Sigmoid colon (tissue), 7 donors: ENCODE measurements around the gene HIVEP2. TPM values are rescaled to one million over a fixed set of nuclear protein-coding genes. Genes with fewer than 3 reads are reported as not detected.
"Not testable (repeated sequence)": the region's sequence is repeated elsewhere in the genome, so short reads cannot be mapped to it uniquely, and the experiment has no call there.

Experiments used
- DNase-seq: peaks from one replicate; pipeline ENCODE4 v3.0.0-alpha.2; 2019
- H3K27ac ChIP-seq, 4 donors: fragments of 200-600 bp; sonication (generic); one replicate each; pipeline ENCODE4 v1.5.1; 2016 to 2019; ENCODE audit warnings: mild to moderate bottlenecking in 1 of 4
- H3K27me3 ChIP-seq, 3 donors: fragments of 200-600 bp; sonication (generic); one replicate each; pipeline ENCODE4 v1.5.1; 2019; ENCODE audit warnings: mild to moderate bottlenecking in 1 of 3
- H3K36me3 ChIP-seq, 4 donors: fragments of 200-600 bp; sonication (generic); one replicate each; pipeline ENCODE4 v1.5.1; 2016 to 2019
- H3K4me1 ChIP-seq, 4 donors: fragments of 200-600 bp; sonication (generic); one replicate each; pipeline ENCODE4 v1.5.1; 2017 to 2019
- H3K4me3 ChIP-seq, 4 donors: fragments of 200-600 bp; sonication (generic); one replicate each; pipeline ENCODE4 v1.5.1; 2017 to 2019; ENCODE audit warnings: mild to moderate bottlenecking in 2 of 4, moderate library complexity in 1 of 4
- H3K9me3 ChIP-seq, 4 donors: fragments of 200-600 bp in 3 of 4; sonication (generic) in 3 of 4; one replicate each; pipeline versions ENCODE4 v1.5.1 to v1.6.1; 2013 to 2019
- CTCF ChIP-seq, 4 experiments: fragments of 450-650 bp in 3 of 4; fragments of 200-600 bp in 1 of 4; IDR thresholded peaks; one replicate each; pipeline ENCODE4 v1.5.1; 2016 to 2019; ENCODE audit warnings: antibody characterized with exemption in 4 of 4, mild to moderate bottlenecking in 3 of 4, moderate library complexity in 2 of 4
- EP300 ChIP-seq, 4 donors: sonication (generic); formaldehyde crosslinking; IDR thresholded peaks; one replicate each; pipeline ENCODE4 v1.6.1; 2017; ENCODE audit warnings: antibody characterized with exemption in 4 of 4
- POLR2A ChIP-seq, 2 donors: fragments of 450-650 bp; IDR thresholded peaks; one replicate each; pipeline ENCODE4 v1.6.1; 2016; ENCODE audit warnings: antibody characterized with exemption in 2 of 2, mild to moderate bottlenecking in 2 of 2, moderate library complexity in 2 of 2
- POLR2AphosphoS5 ChIP-seq, 4 donors: sonication (generic); formaldehyde crosslinking; IDR thresholded peaks; one replicate each; pipeline ENCODE4 v1.6.1; 2017; ENCODE audit warnings: antibody characterized with exemption in 4 of 4
- WGBS, 2 donors: extraction: QIAGEN DNeasy Blood & Tissue Kit; methylation state at CpG; one replicate each; pipeline ENCODE4 v1.1.7; 2013; 5-methylcytosine and 5-hydroxymethylcytosine counted together
- intact Hi-C: fragments of 100-400 bp; cut with DNase I; formaldehyde crosslinking; loops from one replicate; pipeline ENCODE4 v1.15.1; 2023
- polyA plus RNA-seq, 3 donors: library from polyadenylated mRNA; stranded (reverse); fragments of 200-250 nt; gene quantifications; one replicate each; pipeline ENCODE4 v1.2.3, GENCODE V29; 2013
- total RNA-seq, 4 donors: library from RNA; depleted of rRNA; stranded (reverse); fragments of >200 nt; gene quantifications; one replicate each; pipeline ENCODE4 v1.1.0, GENCODE V29; 2016
- donor health status: healthy with polysubstance abuse.
- donor health status: Bipolar disorder and iron deficiency.
- donor health status: healthy.

The HIVEP2 gene
- total and polyA plus RNA-seq, 7 donors = 1.8 to 21.7 (median 11.5) TPM

- intact Hi-C loops = no loop called here
Measured at GRCh38 chr6:142984386-142984785, 39.4 kb upstream of the HIVEP2 start.

GRCh38 chr6:142975365-142975764 is 30.4 kb upstream of the HIVEP2 start:
- H3K36me3 ChIP-seq = no peaks in the 10 kb centered on the region
- no peak overlapping the region for H3K4me3 ChIP-seq
- H3K9me3 ChIP-seq = no peaks in the 10 kb centered on the region
- H3K4me1 ChIP-seq = no peaks in the 10 kb centered on the region
- TF ChIP-seq POLR2AphosphoS5 (IDR thresholded peaks at IDR 0.05) (no peak), CTCF (IDR thresholded peaks at IDR 0.05) (no peak), EP300 (IDR thresholded peaks at IDR 0.05) (no peak), POLR2A (IDR thresholded peaks at IDR 0.05) (no peak)
- H3K27me3 ChIP-seq = no peaks in the 10 kb centered on the region
- H3K27ac ChIP-seq = no peak overlapping the region
- WGBS, 2 donors = 90 to 93% methylated on average over 3 of the region's 3 CpGs
- intact Hi-C loops = no loop called here
- DNase-seq = no peak

More at GRCh38 chr6:142984386-142984785, 39.4 kb upstream of the HIVEP2 start:
- H3K27me3 ChIP-seq = no peaks in the 10 kb centered on the region
- no peaks in the 10 kb centered on the region for H3K9me3 ChIP-seq
- TF ChIP-seq POLR2AphosphoS5 (IDR thresholded peaks at IDR 0.05) = no peak
- no peak for TF ChIP-seq EP300 (IDR thresholded peaks at IDR 0.05)
- no peak for TF ChIP-seq POLR2A (IDR thresholded peaks at IDR 0.05)
- TF ChIP-seq CTCF (IDR thresholded peaks at IDR 0.05) = no peak
- H3K4me3 ChIP-seq = no peak overlapping the region
- H3K36me3 ChIP-seq = no peaks in the 10 kb centered on the region
- no peaks in the 10 kb centered on the region for H3K4me1 ChIP-seq
- H3K27ac ChIP-seq = no peak overlapping the region
- 89 to 95% methylated on average over 3 of the region's 3 CpGs for WGBS, 2 donors
- no peak for DNase-seq

- intact Hi-C loops, H3K27me3 ChIP-seq, H3K36me3 ChIP-seq, DNase-seq, H3K9me3 ChIP-seq, H3K4me3 ChIP-seq, H3K4me1 ChIP-seq, H3K27ac ChIP-seq: not testable (repeated sequence)
- 86 to 95% methylated on average over 3 of the region's 3 CpGs for WGBS, 2 donors
Measured at GRCh38 chr6:142970941-142971340, 26.0 kb upstream of the HIVEP2 start.

GRCh38 chr6:142968601-142969000 is 23.6 kb upstream of the HIVEP2 start:
- H3K27ac ChIP-seq = no peak overlapping the region
- H3K4me3 ChIP-seq = no peak overlapping the region
- no peak for DNase-seq
- H3K9me3 ChIP-seq = no peaks in the 10 kb centered on the region
- no peaks in the 10 kb centered on the region for H3K36me3 ChIP-seq
- TF ChIP-seq CTCF (IDR thresholded peaks at IDR 0.05) (no peak), POLR2AphosphoS5 (IDR thresholded peaks at IDR 0.05) (no peak), EP300 (IDR thresholded peaks at IDR 0.05) (no peak), POLR2A (IDR thresholded peaks at IDR 0.05) (no peak)
- H3K27me3 ChIP-seq = no peaks in the 10 kb centered on the region
- intact Hi-C loops = no loop called here
- no peaks in the 10 kb centered on the region for H3K4me1 ChIP-seq

- TF ChIP-seq EP300 (IDR thresholded peaks at IDR 0.05) (no peak), POLR2AphosphoS5 (IDR thresholded peaks at IDR 0.05) (no peak), POLR2A (IDR thresholded peaks at IDR 0.05) (no peak)
- Histone ChIP-seq H3K27ac (no peak overlapping the region), H3K36me3 (no peaks in the 10 kb centered on the region), H3K9me3 (no peaks in the 10 kb centered on the region), H3K27me3 (no peaks in the 10 kb centered on the region), H3K4me1 (no peaks in the 10 kb centered on the region), H3K4me3 (no peak overlapping the region)
- intact Hi-C loops = no loop called here
- WGBS, 2 donors = 83 to 88% methylated on average over 1 of the region's 1 CpG
- DNase-seq = no peak
Measured at GRCh38 chr6:142966294-142966693, 21.3 kb upstream of the HIVEP2 start.

- Histone ChIP-seq H3K36me3 (no peaks in the 10 kb centered on the region), H3K27ac (no peak overlapping the region), H3K4me1 (no peaks in the 10 kb centered on the region), H3K9me3 (no peaks in the 10 kb centered on the region), H3K27me3 (no peaks in the 10 kb centered on the region), H3K4me3 (no peak overlapping the region)
- DNase-seq = no peak
- TF ChIP-seq POLR2AphosphoS5 (IDR thresholded peaks at IDR 0.05) (no peak), EP300 (IDR thresholded peaks at IDR 0.05) (no peak), CTCF (IDR thresholded peaks at IDR 0.05) (no peak), POLR2A (IDR thresholded peaks at IDR 0.05) (no peak)
- 93 to 94% methylated on average over 1 of the region's 1 CpG for WGBS, 2 donors
- intact Hi-C loops = no loop called here
Measured at GRCh38 chr6:142965164-142965563, 20.2 kb upstream of the HIVEP2 start.
